ENCODE data around the gene OPRL1.

- TF ChIP-seq GATA3 (IDR thresholded peaks at IDR 0.05; ENCODE audit: low read depth, low read length): no peak
- no peak for TF ChIP-seq GATA2 (IDR thresholded peaks at IDR 0.05; ENCODE audit: low read depth, low read length)
Measured at GRCh38 chr20:64068386-64069208, 11.3 kb upstream of the OPRL1 start.

All from SH-SY5Y (cell line).